Activated CD4-positive, alpha-beta T cell treated with anti-CD3 and anti-CD28 coated beads, Interleukin-2, Interleukin-4, amounts not matched to agents 100 ng/mL and 50 ng/mL, durations not matched to agents 16 hours and 8 hours (primary cell): Measurements from ENCODE around the gene PPP1R12A.
A peak's percentile ranks its signal among the peaks of the same experiment; 100 is the strongest.
"Not testable (repeated sequence)": the region's sequence is repeated elsewhere in the genome, so short reads cannot be mapped to it uniquely, and the experiment has no call there.

Experiments
- DNase-seq: peaks from one replicate; pipeline ENCODE4 v3.0.0-alpha.2; 2020; ENCODE audit warnings: low spot score

Gene PPP1R12A

GRCh38 chr12:79891506-79892162 lies 43.3 kb downstream of the PPP1R12A start:
- DNase-seq = no peak

DNA sequence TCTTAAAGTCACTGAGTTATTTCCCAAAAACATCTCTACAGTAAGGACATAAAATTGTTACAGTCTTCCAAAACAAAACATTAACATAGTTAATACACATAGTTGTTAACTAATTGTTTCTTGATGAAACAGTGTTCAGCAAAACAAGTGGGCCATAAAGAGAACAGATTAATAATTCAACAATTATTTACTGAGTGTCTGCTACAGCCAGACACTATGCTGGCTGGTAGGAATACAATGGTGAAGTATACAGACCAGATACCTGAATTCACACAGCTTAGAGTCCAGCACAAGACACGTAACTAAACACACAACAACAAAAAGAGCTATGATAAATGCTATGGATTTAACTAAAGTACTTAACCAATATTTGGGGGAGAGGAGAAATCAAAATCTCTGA lies 47.0 kb downstream of the PPP1R12A start:
- DNase-seq = no peak

GRCh38 chr12:79886917-79887519 lies 47.9 kb downstream of the PPP1R12A start:
- peak; percentile 51 for DNase-seq

DNA sequence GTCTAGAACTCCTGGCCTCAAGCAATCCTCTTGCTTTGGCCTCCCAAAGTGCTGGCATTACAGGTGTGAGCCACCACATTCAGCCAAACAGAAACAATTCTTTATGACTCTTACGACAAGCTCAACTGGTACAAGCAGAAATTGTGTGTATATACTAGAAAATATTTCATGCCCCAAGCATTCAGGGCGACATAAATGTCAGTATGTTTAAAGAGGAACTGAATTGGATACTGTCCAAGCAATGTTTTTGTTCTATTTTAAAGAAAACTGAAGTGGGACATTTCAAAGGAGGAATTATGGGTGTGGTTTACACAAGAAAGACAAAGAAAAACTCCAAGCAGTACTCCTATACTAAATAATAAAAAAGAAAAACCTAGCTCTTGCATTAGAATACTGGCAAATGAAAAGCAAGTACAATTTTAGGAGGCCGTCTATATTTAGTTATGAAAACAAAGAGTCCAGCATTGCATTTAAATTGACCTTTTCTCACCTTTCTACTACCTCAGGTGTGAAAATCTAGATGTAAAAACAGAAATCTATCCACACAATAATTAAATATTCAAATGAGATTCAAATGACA lies 48.9 kb downstream of the PPP1R12A start:
- no peak for DNase-seq

GRCh38 chr12:79884401-79885006 lies 50.4 kb downstream of the PPP1R12A start:
- DNase-seq = no peak

- DNase-seq = no peak
Observed at GRCh38 chr12:79883216-79883615, 51.7 kb downstream of the PPP1R12A start.

DNA sequence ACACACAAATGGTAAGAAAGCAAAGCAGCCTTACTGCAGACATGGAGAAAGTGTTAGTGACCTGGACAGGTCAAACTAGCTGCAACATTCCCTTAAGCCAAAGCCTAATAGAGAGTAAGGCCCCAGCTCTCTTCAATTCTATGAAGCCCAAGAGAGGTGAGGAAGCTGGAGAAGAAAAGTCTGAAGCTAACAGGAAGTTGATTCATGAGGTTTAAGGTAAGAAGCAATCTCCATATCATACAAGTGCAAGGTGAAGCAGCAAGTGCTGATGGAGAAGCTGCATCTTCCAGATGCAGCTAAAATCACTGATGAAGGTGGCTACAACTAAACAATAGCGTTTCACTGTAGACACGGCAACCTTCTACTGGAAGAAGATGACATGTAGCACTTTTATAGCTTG lies 53.5 kb downstream of the PPP1R12A start:
- DNase-seq = no peak

GRCh38 chr12:79878506-79878905 lies 56.4 kb downstream of the PPP1R12A start:
- DNase-seq = not testable (repeated sequence)

DNA sequence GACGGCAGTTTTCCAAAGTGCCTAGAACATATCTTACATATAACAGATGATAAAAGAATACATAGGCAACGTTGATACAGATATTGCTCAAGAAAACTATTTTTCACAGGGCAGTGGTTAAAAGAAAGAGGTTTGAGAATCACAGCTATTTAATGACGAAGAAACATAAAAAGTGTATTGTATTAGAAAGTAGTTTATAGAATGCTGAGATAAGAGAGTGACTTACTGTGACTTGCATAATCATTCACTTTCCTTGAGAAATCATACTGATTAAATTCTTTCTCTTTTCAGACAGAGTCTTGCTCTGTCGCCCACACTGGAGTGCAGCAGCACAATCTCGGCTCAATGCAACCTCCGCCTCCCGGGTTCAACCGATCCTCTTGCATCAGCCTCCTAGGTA lies 57.7 kb downstream of the PPP1R12A start:
- no peak for DNase-seq

DNA sequence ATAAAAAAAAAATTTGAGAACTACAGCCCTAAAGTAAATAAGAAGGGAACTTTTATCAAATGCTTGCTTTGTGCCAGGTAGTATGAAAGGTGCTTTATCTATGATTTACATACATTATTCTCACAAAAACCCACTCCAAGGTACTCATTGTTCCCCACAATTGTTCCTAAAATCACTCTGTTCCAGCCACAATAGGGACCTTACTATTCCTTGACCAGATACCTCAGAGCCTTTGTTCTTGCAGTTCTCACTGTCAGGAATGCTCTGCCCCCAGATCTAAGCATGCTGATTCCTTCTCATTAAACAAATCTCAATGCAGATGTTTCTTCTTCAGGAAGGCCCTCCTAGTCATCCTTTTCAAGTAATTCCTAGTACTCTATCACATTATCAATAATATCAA lies 60.2 kb downstream of the PPP1R12A start:
- no peak for DNase-seq

DNA sequence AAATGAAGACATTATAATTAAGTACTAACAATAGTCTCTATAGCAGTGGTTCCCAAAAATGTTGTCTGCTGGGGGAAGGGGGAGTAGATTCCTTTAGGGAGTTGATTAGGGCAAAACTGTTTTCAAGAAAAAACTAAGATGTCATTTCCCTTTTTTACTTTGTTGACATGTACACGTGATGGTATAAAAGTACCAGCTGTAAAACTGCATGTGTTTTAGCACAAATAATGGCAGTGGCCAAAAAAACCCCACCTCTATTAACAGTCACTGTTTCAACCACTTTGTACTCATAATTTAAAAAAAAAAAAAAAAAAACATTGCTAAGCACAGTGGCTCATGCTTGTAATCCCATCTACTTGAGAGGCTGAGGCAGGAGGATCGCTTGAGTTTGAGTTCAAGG lies 61.7 kb downstream of the PPP1R12A start:
- no peak for DNase-seq

DNA sequence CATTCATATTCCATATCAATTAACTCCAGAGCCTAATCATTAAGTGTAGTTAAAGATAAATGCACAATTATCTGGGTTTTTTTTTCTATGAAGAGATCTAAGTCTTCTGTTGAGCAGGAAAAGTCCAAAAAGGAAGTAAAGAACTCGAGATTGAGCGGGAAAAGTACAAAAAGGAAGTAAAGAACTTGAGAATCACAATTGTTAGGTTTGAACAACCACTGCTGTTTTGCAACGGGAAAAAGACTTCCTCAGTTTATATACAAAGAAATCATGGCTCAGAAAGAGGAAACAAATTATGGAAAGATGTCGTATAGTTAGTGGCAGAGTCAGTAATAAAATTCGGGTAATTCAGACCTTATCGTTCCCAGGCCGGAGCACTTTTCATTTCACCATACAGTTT lies 63.3 kb downstream of the PPP1R12A start:
- no peak for DNase-seq

- DNase-seq = no peak
Observed at GRCh38 chr12:79870916-79871315, 64.0 kb downstream of the PPP1R12A start.

- DNase-seq = no peak
Observed at GRCh38 chr12:79859646-79860045, 75.3 kb downstream of the PPP1R12A start.

GRCh38 chr12:79858518-79858917 lies 76.4 kb downstream of the PPP1R12A start:
- DNase-seq = no peak

GRCh38 chr12:79857675-79858074 lies 77.2 kb downstream of the PPP1R12A start:
- DNase-seq = no peak

DNA sequence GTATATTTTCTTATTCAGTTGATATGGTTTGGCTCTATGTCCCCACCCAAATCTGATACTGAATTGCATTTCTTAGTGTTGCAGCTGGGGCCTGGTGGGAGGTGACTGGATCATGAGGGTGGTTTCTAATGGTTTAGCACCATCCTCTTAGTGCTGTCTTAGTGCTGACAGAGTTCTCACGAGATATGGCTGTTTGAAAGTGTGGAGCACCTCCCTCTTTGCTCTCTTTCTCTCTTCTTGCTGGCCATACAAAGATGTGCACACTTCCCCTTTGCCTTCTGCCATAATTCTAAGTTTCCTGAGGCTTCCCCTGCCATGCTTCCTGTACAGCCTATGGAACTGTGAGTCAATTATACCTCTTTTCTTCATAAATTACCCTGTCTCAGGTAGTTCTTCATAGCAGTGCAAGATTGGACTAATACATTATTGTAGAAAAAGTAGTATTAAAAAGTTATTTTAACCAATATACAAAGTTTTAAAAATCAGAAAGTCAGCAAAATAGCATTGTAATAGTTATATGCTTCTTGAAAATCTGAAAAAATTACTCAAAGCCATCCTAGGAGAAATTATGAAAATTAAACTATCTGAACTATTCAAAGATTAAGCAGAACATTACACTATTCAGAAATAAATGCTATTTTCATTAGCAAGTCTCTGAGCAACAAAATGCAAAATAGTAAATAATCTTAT lies 84.1 kb downstream of the PPP1R12A start:
- no peak for DNase-seq

- no peak for DNase-seq
Observed at GRCh38 chr12:79848339-79848738, 86.6 kb downstream of the PPP1R12A start.

GRCh38 chr12:79847417-79847816 lies 87.5 kb downstream of the PPP1R12A start:
- no peak for DNase-seq

- no peak for DNase-seq
Observed at GRCh38 chr12:79844693-79845092, 90.2 kb downstream of the PPP1R12A start.

- no peak for DNase-seq
Observed at GRCh38 chr12:79843978-79844377, 90.9 kb downstream of the PPP1R12A start.

DNA sequence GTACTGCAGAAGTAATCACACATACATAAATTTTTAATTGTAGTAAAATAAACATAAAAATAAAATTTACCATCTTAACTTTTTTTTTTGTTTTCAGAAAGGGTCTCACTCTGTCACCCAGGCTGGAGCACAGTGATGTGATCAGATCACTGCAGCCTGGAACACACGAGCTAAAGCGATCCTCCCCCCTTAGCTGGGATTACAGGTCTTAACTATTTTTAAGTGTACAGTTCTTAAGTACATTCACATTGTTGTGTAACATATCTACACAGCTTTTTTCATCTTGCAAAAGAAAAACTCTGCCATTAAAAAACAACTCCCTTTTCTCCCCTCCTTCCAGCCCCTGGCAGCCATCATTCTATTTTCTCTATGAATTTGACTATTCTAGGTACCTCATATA lies 92.3 kb downstream of the PPP1R12A start:
- no peak for DNase-seq

DNA sequence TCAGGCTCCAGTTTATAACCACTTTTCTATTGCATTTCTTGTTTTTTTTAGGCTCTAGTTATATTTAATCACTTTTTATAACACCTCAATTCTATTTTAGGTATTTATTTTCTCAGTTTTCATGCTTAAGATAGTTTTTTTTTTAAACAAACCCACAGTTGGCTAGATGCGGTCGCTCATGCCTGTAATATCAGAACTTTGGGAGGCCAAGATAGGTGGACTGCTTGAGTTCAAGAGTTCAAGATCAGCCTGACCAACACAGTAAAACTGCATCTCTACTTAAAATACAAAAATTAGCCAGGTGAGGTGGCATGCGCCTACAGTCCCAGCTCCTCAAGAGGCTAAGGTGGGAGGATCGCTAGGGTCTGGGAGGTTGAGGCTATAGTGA lies 93.0 kb downstream of the PPP1R12A start:
- no peak for DNase-seq
